ENCODE measurements around the gene EIF4A3.
"Not testable (repeated sequence)": the region's sequence is repeated elsewhere in the genome, so short reads cannot be mapped to it uniquely, and the experiment has no call there.

Gene EIF4A3

GRCh38 chr17:80101011-80101945 is 45.6 kb downstream of the EIF4A3 start, which contains the start of gene GAA:
TSS of gene GAA (plus strand) at chr17:80101581. CDS start at chr17:80104587, 3,006 bp downstream.
- intact Hi-C loops (cut with micrococcal nuclease): loop anchor here (5.0 kb wide), 1 partner anchor 46 kb away; the partner anchor contains the start of gene EIF4A3

GRCh38 chr17:80100035-80100323 is 46.9 kb downstream of the EIF4A3 start:
- no peak overlapping the region for H3K4me3 Mint-ChIP-seq
- peak overlapping the region; percentile 95 for H3K27ac Mint-ChIP-seq
- intact Hi-C loops (cut with micrococcal nuclease): loop anchor here (5.0 kb wide), 1 partner anchor 47 kb away; the partner anchor contains the start of gene EIF4A3
- peaks cover 3% of the 10 kb centered on the region for H3K27me3 Mint-ChIP-seq
- peaks cover 35% of the 10 kb centered on the region for H3K36me3 Mint-ChIP-seq (ENCODE audit: low read depth)
- H3K9me3 Mint-ChIP-seq: no peaks in the 10 kb centered on the region
- H3K4me1 Mint-ChIP-seq (ENCODE audit: low read depth): peaks cover 77% of the 10 kb centered on the region

More at GRCh38 chr17:80101011-80101945, 45.6 kb downstream of the EIF4A3 start, which contains the start of gene GAA:
- Mint-ChIP-seq H3K4me1 (ENCODE audit: low read depth) (peaks cover 66% of the 10 kb centered on the region), H3K4me3 (peak within 1 kb of the TSS; percentile 91), H3K27ac (peak within 1 kb of the TSS; percentile 95), H3K9me3 (no peaks in the 10 kb centered on the region), H3K36me3 (ENCODE audit: low read depth) (peaks cover 48% of the 10 kb centered on the region), H3K27me3 (peaks cover 3% of the 10 kb centered on the region)

- no peak overlapping the region for H3K27ac Mint-ChIP-seq
- H3K4me3 Mint-ChIP-seq: no peak overlapping the region
- H3K36me3 Mint-ChIP-seq (ENCODE audit: low read depth): peaks cover 30% of the 10 kb centered on the region
- peaks cover 3% of the 10 kb centered on the region for H3K27me3 Mint-ChIP-seq
- intact Hi-C loops (cut with micrococcal nuclease): loop anchor here (5.0 kb wide), 1 partner anchor 48 kb away; the partner anchor contains the start of gene EIF4A3
- H3K4me1 Mint-ChIP-seq (ENCODE audit: low read depth): peaks cover 79% of the 10 kb centered on the region
- H3K9me3 Mint-ChIP-seq: no peaks in the 10 kb centered on the region
Observed at GRCh38 chr17:80099291-80100034, 47.5 kb downstream of the EIF4A3 start.

- peak overlapping the region; percentile 28 for H3K27ac Mint-ChIP-seq
- intact Hi-C loops (cut with micrococcal nuclease): no loop called here
- peaks cover 68% of the 10 kb centered on the region for H3K4me1 Mint-ChIP-seq (ENCODE audit: low read depth)
- peaks cover 16% of the 10 kb centered on the region for H3K36me3 Mint-ChIP-seq (ENCODE audit: low read depth)
- H3K4me3 Mint-ChIP-seq: no peak overlapping the region
- peaks cover 3% of the 10 kb centered on the region for H3K27me3 Mint-ChIP-seq
- H3K9me3 Mint-ChIP-seq: no peaks in the 10 kb centered on the region
Observed at GRCh38 chr17:80097844-80098691, 48.9 kb downstream of the EIF4A3 start.

GRCh38 chr17:80097127-80097621 is 49.8 kb downstream of the EIF4A3 start:
- peaks cover 68% of the 10 kb centered on the region for H3K4me1 Mint-ChIP-seq (ENCODE audit: low read depth)
- no peak overlapping the region for H3K4me3 Mint-ChIP-seq
- peaks cover 3% of the 10 kb centered on the region for H3K27me3 Mint-ChIP-seq
- peak overlapping the region; percentile 28 for H3K27ac Mint-ChIP-seq
- intact Hi-C loops (cut with micrococcal nuclease): no loop called here
- no peaks in the 10 kb centered on the region for H3K9me3 Mint-ChIP-seq
- peaks cover 8% of the 10 kb centered on the region for H3K36me3 Mint-ChIP-seq (ENCODE audit: low read depth)

GRCh38 chr17:80096561-80097021 is 50.3 kb downstream of the EIF4A3 start:
- Mint-ChIP-seq H3K36me3 (ENCODE audit: low read depth) (peaks cover 2% of the 10 kb centered on the region), H3K27ac (peak overlapping the region; percentile 28), H3K9me3 (no peaks in the 10 kb centered on the region), H3K4me3 (no peak overlapping the region), H3K4me1 (ENCODE audit: low read depth) (peaks cover 69% of the 10 kb centered on the region), H3K27me3 (peaks cover 3% of the 10 kb centered on the region)
- intact Hi-C loops (cut with micrococcal nuclease): no loop called here

- intact Hi-C loops (cut with micrococcal nuclease): no loop called here
- no peaks in the 10 kb centered on the region for H3K9me3 Mint-ChIP-seq
- H3K4me3 Mint-ChIP-seq: no peak overlapping the region
- H3K27me3 Mint-ChIP-seq: peaks cover 3% of the 10 kb centered on the region
- peaks cover 74% of the 10 kb centered on the region for H3K4me1 Mint-ChIP-seq (ENCODE audit: low read depth)
- H3K27ac Mint-ChIP-seq: peak overlapping the region; percentile 28
- no peaks in the 10 kb centered on the region for H3K36me3 Mint-ChIP-seq (ENCODE audit: low read depth)
Observed at GRCh38 chr17:80095844-80096475, 51.0 kb downstream of the EIF4A3 start.

- peaks cover 3% of the 10 kb centered on the region for H3K27me3 Mint-ChIP-seq
- H3K4me3 Mint-ChIP-seq: no peak overlapping the region
- intact Hi-C loops (cut with micrococcal nuclease): no loop called here
- peaks cover 68% of the 10 kb centered on the region for H3K4me1 Mint-ChIP-seq (ENCODE audit: low read depth)
- H3K27ac Mint-ChIP-seq: peak overlapping the region; percentile 16
- H3K9me3 Mint-ChIP-seq: no peaks in the 10 kb centered on the region
- H3K36me3 Mint-ChIP-seq (ENCODE audit: low read depth): no peaks in the 10 kb centered on the region
Observed at GRCh38 chr17:80095038-80095843, 51.7 kb downstream of the EIF4A3 start.

GRCh38 chr17:80092959-80093358 is 54.0 kb downstream of the EIF4A3 start:
- Mint-ChIP-seq H3K9me3 (no peaks in the 10 kb centered on the region), H3K4me3 (peak overlapping the region; percentile 55), H3K27ac (peak overlapping the region; percentile 99), H3K27me3 (peaks cover 3% of the 10 kb centered on the region), H3K36me3 (ENCODE audit: low read depth) (no peaks in the 10 kb centered on the region), H3K4me1 (ENCODE audit: low read depth) (peaks cover 57% of the 10 kb centered on the region)
- intact Hi-C loops (cut with micrococcal nuclease): no loop called here

GRCh38 chr17:80091376-80091775 is 55.6 kb downstream of the EIF4A3 start:
- Mint-ChIP-seq H3K27me3 (peaks cover 13% of the 10 kb centered on the region), H3K36me3 (ENCODE audit: low read depth) (no peaks in the 10 kb centered on the region), H3K4me3 (no peak overlapping the region), H3K4me1 (ENCODE audit: low read depth) (peaks cover 44% of the 10 kb centered on the region), H3K27ac (peak overlapping the region; percentile 99), H3K9me3 (no peaks in the 10 kb centered on the region)
- intact Hi-C loops (cut with micrococcal nuclease): no loop called here

- H3K36me3 Mint-ChIP-seq (ENCODE audit: low read depth); H3K9me3 Mint-ChIP-seq; intact Hi-C loops (cut with micrococcal nuclease); H3K27ac Mint-ChIP-seq; H3K4me3 Mint-ChIP-seq: not testable (repeated sequence)
- Mint-ChIP-seq H3K27me3 (peaks cover 17% of the 10 kb centered on the region), H3K4me1 (ENCODE audit: low read depth) (peaks cover 33% of the 10 kb centered on the region)
Observed at GRCh38 chr17:80090164-80090563, 56.8 kb downstream of the EIF4A3 start.

- H3K4me1 Mint-ChIP-seq (ENCODE audit: low read depth): peaks cover 29% of the 10 kb centered on the region
- intact Hi-C loops (cut with micrococcal nuclease): loop anchor here (10.0 kb wide), 1 partner anchor 165 kb away; no protein-coding TSS in a partner anchor
- H3K36me3 Mint-ChIP-seq (ENCODE audit: low read depth): no peaks in the 10 kb centered on the region
- no peaks in the 10 kb centered on the region for H3K9me3 Mint-ChIP-seq
- no peak overlapping the region for H3K27ac Mint-ChIP-seq
- H3K4me3 Mint-ChIP-seq: no peak overlapping the region
- H3K27me3 Mint-ChIP-seq: peaks cover 19% of the 10 kb centered on the region
Observed at GRCh38 chr17:80089762-80090161, 57.2 kb downstream of the EIF4A3 start.

All from dendritic cell treated with granulocyte-macrophage colony-stimulating factor and Interleukin-4, amounts not matched to agents 40 ng/mL and 50 ng/mL, for 4 days (primary cell).